NCI-H510A treated with DMSO at 0.1 percent for 48 hours (cell line): ENCODE measurements around the gene ECT2L.

Experiments
- DNase-seq: peaks from one replicate; lab custom pipeline; 2025; lab: John Stamatoyannopoulos, UW

Gene ECT2L

DNA sequence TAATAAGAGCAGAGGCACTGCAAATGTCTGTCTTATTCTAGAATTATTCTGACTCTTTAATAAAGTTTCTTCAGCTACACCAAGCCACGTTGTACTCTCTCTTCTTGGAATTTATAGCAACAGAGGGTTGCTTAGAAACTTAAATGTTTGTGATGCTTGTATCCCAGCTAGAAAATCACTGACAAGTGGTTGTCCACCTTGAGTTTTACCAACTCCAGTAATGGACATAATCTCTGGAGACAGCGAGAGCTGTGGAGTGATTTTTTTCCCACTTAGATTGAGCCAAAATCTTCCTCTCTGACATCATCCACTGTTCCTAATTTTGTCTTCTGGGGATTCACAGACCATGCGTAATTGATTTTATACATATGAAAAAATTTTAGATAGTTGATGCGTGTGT, 8.0 kb downstream of the ECT2L start:
- DNase-seq, result no peak

DNA sequence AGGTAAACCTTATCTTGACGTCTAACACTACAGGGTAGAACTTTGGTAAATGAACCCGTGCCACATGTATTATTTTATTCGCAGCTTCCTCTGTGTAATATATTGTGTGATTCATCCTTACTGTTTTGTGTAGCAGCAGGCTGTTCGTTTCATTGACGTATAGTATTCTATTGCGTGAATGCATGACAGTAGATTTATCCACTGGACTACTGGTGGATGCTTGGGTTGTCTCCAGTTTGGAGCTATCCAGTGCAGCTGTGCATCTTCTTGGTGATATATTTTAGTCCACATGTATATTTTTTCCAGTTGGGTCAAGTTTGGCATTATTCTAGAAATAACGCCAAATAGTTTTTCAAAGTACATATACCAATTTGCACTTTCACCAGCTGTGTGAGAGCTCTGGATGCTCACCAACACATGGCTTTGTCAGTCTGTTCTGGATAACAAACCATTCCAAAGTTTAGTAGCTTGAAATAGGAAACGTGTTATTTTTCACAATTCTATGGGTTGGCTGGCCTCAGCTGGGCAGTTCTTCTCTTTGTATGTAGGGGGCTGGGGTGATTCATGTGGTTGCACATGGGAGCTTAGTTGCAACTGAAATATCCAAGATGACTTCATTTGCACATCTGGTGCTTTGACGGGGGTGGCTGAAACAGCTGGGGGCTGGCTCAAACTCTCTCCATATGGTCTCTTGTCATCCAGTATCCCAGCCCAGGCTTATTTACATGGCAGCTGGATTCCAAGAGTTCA, 9.3 kb downstream of the ECT2L start:
- no peak for DNase-seq

DNA sequence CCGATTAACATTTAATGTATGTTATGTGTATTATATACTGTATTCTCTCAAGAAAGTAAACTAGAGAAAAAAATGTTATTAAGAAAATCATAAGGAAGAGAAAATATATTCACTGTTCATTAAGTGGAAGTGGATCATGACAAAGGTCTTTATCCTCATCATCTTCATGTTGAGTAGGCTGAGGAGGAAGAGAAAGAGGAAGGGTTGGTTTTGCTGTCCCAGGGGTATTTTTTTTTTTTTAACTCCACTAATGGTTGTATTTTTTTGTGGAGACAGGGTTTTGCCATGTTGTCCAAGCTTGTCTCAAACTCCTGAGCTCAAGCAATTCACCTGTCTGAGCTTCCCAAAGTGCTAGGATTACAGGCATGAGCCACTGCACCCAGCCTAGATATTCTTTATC, 11.0 kb downstream of the ECT2L start:
- DNase-seq, result no peak

- no peak for DNase-seq
Measured at GRCh38 chr6:138809677-138810076, 13.8 kb downstream of the ECT2L start.

GRCh38 chr6:138811866-138812265, 16.0 kb downstream of the ECT2L start:
- DNase-seq, result no peak

DNA sequence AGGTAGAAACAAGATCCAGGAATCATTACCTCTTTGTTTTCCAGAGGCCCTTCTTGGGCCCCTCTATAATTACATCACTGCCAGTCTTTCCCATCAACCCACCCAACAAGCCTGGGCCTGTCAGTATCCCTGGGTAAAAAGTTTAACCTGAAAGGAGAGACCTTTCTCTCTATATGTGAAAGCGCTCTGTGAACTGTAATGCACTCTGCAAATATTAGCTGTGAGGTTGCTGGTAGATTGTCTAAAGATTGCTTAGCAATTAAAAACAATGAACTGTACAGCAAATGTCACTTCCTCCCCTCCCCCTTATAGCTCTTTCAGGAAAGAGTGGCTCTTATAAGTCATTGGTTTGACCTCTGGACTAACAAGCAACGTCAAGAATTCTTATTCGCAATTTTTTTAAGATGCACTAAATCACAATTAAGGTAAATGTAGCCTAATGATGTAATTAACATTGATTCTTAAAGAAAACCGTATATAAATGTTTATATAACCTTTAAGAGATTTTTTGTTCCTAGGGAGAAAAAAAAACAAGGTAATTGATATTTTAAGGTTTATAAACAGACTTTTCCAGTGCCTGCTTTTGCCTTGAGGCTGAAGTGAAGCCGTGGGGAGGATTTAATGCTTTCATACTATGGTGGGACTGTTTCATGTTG, 18.4 kb downstream of the ECT2L start:
- DNase-seq, result peak; percentile 88

DNA sequence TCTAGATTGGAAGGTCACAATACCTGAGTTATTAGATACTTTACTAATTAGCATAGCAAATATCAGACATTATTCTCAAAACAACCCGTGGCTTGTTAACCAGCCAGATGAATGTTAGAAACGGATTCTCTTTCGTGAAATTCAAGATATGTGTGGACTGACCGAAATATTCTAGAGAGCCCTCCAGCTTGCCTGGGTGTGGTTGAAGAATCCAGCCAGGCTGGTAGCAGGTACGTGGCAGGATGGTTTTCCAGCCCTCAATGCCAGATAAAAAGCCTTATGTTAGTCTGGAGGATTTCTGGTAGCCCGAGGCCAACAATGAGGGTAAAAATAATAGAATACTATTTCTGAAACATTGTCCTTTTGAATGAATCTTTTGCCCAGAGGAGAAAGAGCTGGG, 19.3 kb downstream of the ECT2L start:
- no peak for DNase-seq

DNA sequence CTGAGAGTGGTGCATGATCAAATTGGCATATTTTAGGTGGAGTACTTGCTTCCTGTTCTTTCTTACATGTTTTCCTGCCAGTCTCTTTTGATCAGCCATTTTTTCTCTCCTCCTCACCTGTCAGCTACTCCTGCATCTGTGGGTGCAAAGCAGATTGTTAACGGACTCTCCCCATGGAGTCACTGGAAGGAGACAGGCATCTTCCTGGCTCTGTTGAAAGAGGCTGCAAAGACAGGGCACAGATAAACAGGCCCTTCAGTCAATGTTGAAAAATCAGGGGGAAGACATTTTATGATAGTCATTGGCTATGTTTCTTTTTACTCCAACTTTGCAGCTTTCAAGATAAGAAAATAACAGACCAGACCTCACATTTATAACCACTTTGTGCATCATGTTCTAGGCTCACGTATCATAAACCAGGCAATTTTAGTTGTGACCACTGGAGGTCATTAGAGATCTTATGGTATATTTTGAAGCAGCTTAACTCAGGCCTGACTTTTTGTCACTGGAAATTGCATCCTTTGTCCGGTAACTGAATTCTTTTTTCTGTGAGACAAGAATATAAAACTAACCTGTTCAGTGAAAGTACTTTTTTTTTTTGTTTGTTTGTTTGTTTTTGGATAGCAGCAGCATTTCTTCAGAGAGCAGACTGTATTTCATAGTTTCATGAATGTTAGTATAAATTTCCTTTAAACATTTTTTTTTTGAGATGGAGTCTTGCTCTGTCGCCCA, 20.1 kb downstream of the ECT2L start:
- DNase-seq, result peak; percentile 58

GRCh38 chr6:138817799-138818198, 21.9 kb downstream of the ECT2L start:
- DNase-seq, result peak; percentile 89

- peak; percentile 7 for DNase-seq
Measured at GRCh38 chr6:138818496-138819194, 22.8 kb downstream of the ECT2L start.

GRCh38 chr6:138821519-138821918, 25.6 kb downstream of the ECT2L start:
- DNase-seq, result peak; percentile 33

- DNase-seq, result no peak
Measured at GRCh38 chr6:138824482-138825144, 28.7 kb downstream of the ECT2L start.

DNA sequence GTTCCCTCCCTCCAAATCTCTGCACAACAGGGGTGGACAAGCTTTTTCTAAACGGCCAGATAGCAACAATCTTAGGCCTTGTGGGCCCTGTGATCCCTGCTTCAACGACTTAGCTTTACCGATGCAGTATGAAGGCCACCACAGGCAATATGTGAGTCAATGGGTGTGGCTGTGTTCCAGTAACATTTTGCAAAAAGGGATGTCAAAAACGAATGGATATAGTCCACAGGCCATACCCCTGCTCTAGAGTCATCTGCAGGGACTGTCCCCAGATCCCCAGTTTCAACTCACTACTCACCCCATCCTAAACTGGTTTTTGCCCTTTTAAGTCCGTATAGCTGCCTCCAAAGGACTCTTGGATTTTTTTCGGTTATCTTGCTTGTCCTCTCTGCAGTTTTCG, 34.4 kb downstream of the ECT2L start:
- DNase-seq, result no peak

DNA sequence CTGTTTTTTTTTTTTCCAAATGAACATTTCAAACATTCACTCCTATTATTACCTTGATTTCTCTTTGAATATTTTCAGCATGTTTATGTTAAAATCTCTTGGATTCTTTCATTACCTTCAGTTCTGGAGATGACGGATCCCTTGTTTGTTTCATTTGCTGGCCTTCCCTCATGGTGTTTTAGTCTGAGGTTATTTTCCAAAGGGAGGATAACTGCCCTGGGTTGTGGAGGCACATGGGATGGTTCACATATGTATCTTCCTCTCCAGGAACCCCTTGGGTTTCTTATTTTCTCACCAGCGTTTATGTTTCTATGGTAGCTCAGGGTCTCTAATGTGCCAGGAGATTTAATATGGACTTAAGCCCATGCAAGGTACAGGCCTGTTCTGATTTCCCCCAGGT, 36.3 kb downstream of the ECT2L start:
- no peak for DNase-seq

GRCh38 chr6:138833816-138834539, 38.1 kb downstream of the ECT2L start:
- DNase-seq, result no peak

DNA sequence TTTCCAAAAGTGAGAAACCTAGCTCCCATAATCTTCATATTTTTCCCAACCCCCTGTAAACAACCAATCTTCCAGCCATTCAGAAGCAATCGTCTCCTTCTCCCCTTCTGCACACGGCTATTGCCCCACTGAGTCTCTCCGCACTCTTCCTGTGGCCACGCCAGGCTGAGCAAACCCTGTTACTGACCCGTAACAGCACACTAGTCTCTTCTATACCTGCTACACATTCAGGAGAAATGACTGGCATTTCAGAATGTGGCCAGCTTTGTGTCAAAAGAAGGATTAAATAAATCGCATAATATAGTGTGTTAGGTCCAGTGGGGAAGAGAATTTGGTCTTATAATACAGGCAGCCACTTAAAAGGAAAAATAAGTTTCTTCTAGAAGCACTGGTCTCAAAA, 41.4 kb downstream of the ECT2L start:
- DNase-seq, result no peak

GRCh38 chr6:138844192-138844591, 48.3 kb downstream of the ECT2L start:
- DNase-seq, result no peak

- no peak for DNase-seq
Measured at GRCh38 chr6:138847884-138848283, 52.0 kb downstream of the ECT2L start.

DNA sequence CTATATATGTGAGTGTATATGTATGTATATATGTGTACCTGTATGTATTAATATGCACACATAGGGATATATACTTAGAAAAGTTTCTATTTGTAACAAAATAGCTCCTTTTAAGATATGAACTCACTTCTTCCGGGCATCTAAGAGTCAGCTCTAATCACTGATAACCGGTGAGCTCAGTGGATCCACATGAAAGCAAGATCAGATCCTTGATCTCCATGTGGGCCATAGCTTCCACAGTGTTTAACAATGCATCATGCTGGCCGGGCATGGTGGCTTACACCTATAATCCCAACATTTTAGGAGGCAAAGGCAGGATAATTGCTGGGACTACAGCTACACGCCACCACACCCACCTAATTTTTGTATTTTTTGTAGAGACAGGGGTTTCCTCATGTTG, 52.6 kb downstream of the ECT2L start:
- DNase-seq, result no peak

DNA sequence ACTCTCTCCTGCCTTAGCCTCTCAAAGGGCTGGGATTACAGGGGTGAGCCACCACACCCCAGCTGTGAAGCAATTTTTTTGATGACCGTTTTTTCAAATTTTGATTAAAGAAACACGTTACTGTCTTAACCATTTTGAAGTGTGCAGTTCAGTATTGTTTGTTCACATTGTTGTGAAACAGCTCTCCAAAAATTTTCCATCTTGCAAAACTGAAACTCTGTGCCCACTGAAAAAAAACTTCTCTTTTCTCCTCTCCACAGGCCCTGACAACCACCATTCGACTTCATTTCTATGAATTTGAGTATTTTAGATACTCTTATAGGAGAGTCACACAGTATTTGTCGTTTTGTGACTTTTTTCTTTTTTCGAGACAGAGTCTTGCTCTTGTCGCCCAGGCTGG, 53.9 kb downstream of the ECT2L start:
- no peak for DNase-seq

- DNase-seq, result no peak
Measured at GRCh38 chr6:138856654-138857053, 60.8 kb downstream of the ECT2L start.
